PC-9 (cell line): ENCODE data around the gene ZNF444.

Source experiments
- CTCF ChIP-seq: fragments of 200-600 bp; sonication (generic); conservative IDR thresholded peaks from 2 replicates; pipeline ENCODE4 v1.6.1; 2017; ENCODE audit warnings: mixed run types, antibody characterized with exemption, mild to moderate bottlenecking, moderate library complexity
- EZH2 ChIP-seq: fragments of 200-600 bp; sonication (generic); IDR thresholded peaks from 2 replicates; pipeline ENCODE4 v1.8.0; 2017; ENCODE audit warnings: antibody characterized with exemption, low read depth

- no peak for TF ChIP-seq CTCF
- no peak for TF ChIP-seq EZH2
These were observed 33.3 kb upstream of the ZNF444 start for GRCh38 chr19:56107626-56108351.
